Kidney tubule cell (primary cell): ENCODE results near the gene ZNF853.
"Not testable (repeated sequence)": the region's sequence is repeated elsewhere in the genome, so short reads cannot be mapped to it uniquely, and the experiment has no call there.

Source experiments
- DNase-seq: peaks from one replicate; pipeline ENCODE4 v3.0.0-alpha.2; 2018; ENCODE audit warnings: low spot score

Gene ZNF853

DNA sequence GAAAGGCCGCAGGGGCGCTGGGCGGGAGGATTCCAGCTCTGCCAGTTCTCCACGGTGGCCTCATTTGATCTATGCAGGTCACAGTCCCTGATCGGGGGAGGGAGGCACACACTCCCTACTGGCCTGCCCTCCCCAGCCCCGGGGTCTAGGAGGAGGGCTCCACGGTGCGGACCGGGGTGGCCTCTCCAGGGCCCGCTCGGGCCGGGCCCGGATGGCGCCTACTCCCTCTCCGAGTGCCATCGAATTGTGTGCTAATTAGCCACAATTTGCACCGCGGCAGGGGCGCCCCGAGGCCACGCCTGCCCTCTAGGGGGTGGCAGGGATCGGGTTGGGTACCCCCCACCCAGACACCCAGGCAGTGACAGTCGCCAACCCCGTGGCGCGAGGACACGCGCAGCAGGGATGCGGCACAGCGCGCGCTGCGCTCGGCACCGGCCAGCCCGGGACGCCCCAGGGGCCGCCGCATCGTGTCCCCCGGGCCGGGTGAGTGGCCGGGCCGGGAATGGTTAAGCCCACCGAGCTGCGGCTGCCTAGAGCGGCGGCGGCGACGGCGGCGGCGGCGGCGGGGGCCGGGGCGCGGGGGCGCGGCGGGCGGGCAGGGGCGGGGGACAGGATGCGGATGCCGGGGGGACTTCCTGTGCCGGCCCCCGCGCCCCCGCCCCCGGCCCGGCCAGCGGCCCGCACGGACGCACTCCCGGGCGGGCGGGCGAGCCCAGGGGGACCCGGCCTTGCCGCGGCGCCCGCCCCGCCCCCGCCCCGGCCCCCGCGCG is at the start of gene ZNF853:
TSS of gene ZNF853 (plus strand) at position 658 of the 770 bp plus-strand sequence. CDS start 565 bp downstream, outside the sequence.
- DNase-seq: no peak

DNA sequence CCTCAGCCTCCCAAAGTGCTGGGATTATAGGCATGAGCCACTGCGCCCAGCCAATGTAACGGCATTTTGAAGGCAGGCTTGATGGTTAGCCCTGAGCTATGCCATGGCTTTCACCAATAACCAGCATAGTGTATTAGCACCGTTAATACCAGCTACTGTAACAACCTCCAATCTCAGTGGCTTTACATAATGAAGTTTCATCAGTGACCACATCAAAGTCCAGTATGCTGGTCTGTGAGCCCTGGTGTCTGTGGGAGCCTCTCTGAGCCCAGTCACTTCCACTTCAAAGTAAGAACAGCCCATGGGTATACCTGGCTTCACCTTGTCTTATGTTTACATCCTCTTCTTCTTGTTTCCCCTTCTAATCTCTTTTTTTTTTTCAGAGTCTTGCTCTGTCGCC is 49.8 kb upstream of the ZNF853 start:
- no peak for DNase-seq

DNA sequence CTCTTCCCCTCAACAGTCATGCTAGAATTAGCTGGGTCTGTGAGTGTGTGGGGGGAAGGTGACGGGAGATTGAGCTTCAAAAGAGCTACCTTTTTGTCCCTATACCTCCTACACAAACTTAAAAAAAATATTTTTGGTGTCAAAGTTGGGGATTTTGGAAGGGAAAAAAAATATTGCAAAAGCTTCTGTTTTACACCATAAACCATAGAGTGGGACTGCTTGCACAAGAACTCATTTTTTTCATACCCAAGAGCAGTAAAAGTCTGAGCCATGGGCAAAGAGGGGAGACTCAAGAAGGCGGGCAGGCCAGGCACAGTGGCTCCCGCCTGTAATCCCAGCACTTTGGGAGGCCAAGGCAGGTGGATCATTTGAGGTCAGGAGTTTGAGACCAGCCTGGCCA is 47.5 kb upstream of the ZNF853 start:
- no peak for DNase-seq

- DNase-seq: no peak
Observed at GRCh38 chr7:6571160-6571779, 44.1 kb upstream of the ZNF853 start.

DNA sequence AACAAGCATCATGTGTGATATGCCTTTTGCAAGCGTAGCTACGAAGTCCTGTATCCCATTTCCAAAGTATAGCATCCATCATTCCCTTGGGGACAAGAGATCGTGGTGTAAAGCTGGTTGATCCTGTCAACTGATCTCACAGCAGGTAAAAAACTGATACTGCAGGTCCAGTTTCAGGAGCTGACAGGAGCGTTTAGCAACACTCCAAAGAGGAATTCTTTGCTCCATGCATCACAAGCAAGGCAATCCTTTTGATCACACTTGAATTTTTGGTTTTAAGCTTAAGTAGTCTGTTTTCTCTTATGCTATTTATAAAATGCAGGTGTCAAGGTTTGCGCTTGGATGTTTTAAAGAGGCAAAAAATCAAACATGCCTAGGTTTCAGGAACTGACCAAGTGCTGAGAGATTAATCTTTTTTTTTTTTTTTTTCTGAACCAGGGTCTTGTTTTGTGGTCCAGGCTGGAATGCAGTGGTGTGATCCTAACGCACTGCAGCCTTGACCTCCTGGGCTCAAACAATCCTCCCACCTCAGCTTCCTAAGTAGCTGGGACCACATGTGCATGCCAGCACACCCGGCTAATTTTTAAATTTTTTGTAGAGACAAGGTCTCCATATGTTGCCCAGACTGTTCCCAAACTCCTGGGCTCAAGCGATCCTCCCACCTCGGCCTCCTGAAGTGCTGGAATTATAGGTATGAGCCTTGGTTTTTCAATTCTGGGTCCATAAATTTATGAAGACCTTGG is 40.0 kb upstream of the ZNF853 start:
- no peak for DNase-seq

DNA sequence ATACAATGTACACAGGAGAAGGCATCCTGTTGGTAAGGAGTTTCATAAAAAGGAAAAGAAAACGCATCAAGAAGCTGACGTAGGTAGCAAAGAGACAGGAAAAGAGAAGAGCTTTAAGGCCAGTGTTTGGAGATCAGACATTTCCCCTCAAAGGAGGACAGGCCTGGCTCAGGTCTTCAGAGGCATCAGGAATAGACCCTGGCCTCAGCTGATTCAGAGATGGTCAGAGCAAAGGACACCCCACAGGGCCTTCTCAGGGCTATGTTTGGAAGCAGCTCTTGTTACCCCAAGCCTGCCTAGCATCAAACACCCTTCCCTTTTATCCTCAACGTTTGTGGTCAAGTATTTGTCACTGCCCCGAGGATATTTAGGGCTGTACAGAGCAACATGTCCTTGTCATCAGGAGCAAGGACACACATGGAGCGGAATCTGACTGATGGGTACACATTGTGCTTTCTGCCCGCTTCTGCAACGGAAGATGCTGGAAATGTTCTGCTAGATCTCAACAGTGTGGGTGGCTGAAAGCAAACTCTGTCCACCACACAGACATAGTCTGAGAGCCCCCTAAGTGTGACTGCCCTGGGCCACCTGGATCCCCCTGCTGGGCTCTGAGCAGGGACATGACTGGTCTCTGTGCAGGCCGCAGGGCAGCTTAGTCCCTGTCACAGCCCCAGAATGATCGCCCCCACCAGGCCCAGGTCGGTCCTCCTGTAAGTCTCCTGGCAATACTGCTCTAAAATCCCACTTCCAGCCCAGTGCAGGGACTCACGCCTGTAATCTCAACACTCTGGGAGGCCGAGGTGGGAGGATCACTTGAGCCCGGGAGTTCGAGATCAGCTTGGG is 39.2 kb upstream of the ZNF853 start:
- DNase-seq: no peak

DNA sequence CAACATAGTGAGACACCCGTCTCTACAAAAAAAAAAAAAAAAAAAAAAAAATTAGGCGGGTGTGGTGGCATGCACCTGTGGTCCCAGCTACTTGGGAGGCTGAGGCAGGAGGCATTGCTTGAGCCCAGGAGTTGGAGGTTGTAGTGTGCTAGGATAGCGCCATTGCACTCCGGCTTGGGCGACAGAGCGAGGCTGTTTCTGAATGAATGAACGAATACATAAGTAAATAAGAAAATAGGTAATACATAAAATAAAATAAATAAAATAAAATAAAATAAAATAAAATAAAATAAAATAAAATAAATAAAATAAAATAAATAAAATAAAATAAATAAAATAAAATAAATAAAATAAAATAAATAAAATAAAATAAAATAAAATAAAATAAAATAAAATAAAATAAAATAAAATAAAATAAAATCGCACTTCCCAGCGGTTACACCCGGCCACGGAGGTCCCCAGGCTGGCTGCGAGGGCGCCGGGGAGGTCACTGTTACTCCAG is 38.5 kb upstream of the ZNF853 start:
- DNase-seq: peak; percentile 19

GRCh38 chr7:6577369-6578113 is 37.9 kb upstream of the ZNF853 start, which contains the start of gene ZDHHC4:
ZDHHC4 (plus strand) TSS chr7:6577454; CDS start chr7:6580562, 3,108 bp downstream.
- peak; percentile 91 for DNase-seq

GRCh38 chr7:6578114-6579084 is 37.0 kb upstream of the ZNF853 start:
- DNase-seq: peak; percentile 44

- DNase-seq: peak; percentile 48
Observed at GRCh38 chr7:6579446-6579845, 36.0 kb upstream of the ZNF853 start.

DNA sequence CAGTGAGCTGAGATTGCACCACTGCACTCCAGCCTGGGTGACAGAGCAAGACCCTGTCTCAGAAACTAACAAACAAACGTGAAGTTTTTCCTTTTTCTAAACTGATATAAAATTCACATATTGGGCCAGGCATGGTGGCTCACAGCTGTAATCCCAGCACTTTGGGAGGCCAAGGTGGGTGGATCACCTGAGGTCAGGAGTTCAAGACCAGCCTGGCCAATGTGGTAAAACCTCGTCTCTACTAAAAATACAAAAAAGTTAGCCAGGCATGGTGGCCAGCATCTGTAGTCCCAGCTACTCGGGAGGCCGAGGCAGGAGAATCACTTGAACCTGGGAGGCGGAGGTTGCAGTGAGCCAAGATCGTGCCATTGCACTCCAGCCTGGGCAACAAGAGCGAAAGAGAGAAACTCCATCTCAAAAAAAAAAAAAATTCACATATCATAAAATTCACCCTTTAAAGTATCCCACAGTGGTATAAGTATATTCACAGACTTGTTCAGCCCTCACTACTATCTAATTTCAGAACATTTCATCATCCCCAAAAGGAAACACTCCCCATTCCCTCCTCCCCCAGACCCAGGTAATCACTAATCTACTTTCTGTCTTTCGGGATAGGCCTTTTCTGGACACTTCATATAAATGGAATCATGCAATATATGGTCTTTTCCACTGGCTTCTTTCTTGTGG is 29.5 kb upstream of the ZNF853 start:
- DNase-seq: not testable (repeated sequence)

- no peak for DNase-seq
Observed at GRCh38 chr7:6588566-6588965, 26.8 kb upstream of the ZNF853 start.

DNA sequence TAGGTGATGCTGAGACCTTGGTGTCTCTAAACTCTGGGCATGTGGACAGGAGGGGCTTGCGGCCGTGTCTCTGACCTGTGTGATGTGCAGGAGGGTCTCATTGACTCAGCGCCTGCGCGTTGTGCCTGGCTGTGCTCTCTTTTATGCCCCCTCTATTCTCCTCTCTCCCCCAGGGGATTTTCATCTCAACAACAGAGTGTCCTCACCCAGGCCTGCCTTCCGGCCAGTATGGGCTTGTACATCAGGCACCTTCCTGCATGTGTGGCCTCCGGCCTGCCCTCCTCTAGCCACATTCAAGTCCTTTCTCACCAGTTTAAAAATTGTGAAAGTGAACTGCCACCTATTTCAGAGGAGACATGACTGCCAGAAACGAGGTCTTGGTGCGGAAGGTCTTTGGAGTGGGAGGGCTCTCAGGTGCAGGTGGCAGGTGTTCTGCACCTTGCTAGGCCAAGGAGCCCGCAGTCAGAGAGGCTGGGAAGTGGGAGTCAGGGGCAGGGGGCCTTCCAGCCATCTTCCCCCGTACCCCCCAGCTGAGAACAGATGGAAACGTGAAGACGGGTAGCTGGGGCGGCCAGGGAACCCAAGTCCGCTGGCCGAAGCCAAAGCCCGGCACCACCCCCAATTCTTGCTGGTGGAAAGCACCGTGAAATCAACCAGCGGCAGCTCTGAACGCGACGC is 26.1 kb upstream of the ZNF853 start:
- DNase-seq: no peak

- peak; percentile 87 for DNase-seq
Observed at GRCh38 chr7:6589829-6590644, 25.4 kb upstream of the ZNF853 start, which contains the start of gene INTS15. INTS15 (plus strand) TSS chr7:6590021; CDS start chr7:6590284, 263 bp downstream.

- DNase-seq: no peak
Observed at GRCh38 chr7:6590645-6591110, 24.7 kb upstream of the ZNF853 start.

DNA sequence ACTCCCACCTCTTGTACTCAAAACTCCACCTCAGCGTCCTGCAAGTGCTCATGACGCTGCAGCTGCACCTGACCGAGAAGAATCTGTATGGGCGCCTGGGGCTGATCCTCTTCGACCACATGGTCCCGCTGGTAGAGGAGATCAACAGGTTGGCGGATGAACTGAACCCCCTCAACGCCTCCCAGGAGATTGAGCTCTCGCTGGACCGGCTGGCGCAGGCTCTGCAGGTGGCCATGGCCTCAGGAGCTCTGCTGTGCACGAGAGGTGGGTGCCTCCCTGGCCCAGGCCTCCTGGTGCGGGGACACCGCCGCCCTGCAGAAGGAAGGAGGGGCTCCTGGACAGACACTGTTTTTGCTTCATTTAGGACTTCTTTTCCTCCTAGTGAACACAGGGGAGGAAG is 15.3 kb upstream of the ZNF853 start:
- DNase-seq: no peak

DNA sequence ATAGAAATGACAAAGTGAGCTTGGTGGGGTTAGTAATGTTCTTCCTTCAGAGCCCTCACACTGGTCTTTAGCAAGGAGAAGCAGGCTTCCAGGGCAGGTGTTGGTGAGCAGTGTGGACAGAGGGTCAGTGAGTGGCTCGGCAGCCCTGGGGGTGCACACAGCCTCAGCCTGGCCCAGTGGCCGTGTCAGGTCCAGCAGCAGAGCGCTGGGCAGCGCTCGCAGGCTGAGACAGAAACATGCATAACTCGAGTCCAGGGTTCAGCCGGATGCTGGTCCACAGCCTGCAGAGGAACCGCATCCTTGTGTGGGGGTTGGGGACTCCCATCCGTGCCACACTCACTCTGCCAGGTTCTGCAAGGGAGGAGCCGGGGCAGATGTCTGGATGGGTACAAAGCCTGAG is 11.0 kb upstream of the ZNF853 start:
- no peak for DNase-seq
